Endothelial cell of umbilical vein (primary cell): ENCODE data around the gene EEF1AKMT1.

Source experiments
- EZH2 ChIP-seq: IDR thresholded peaks from 2 replicates; pipeline ENCODE4 v1.6.1; 2012; ENCODE audit warnings: borderline replicate concordance, low read depth, mild to moderate bottlenecking, moderate library complexity, low read length, inconsistent platforms; ENCODE audit not compliant: severe bottlenecking
- GATA2 ChIP-seq: IDR thresholded peaks from 2 replicates; pipeline ENCODE4 v1.7.0; 2011; ENCODE audit warnings: low read depth, mild to moderate bottlenecking, moderate library complexity, mixed read lengths, low read length; ENCODE audit not compliant: insufficient read length, insufficient read depth
- POLR2A ChIP-seq: IDR thresholded peaks from 2 replicates; pipeline ENCODE4 v1.6.1; 2012; ENCODE audit warnings: low read depth, mild to moderate bottlenecking, control low read depth, low read length
- TF ChIP-seq, protein P1 (sequence below), 2 donors: IDR thresholded peaks; 1 replicate in 1 of 2; 2 replicates in 1 of 2; pipeline ENCODE4 v1.5.1; 2011; ENCODE audit warnings: low read length in 2 of 2, mild to moderate bottlenecking in 2 of 2, moderate library complexity in 2 of 2, control low read depth in 1 of 2, inconsistent platforms in 1 of 2, low read depth in 1 of 2; ENCODE audit not compliant: insufficient read depth in 1 of 2; ENCODE audit errors: extremely low read depth in 1 of 2

DNA sequence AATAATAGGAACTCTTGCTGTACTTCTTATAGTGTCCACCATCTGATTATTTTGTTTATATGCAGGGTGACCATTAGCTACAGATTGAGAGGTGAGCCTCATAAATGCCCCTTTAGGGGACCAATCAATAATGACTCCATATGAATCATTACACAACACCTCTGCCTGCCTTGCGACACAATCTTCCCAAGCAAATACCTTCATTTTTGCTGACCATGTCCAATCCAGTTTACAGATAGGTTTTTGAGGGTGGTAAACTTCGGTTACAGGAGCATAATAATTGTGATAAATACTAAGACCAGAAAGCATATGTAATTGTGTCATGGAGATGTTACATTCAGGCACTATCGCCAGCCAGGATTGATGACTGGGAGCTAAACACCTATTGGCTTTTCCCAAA, 93.9 kb downstream of the EEF1AKMT1 start:
- TF ChIP-seq, protein P1, sequence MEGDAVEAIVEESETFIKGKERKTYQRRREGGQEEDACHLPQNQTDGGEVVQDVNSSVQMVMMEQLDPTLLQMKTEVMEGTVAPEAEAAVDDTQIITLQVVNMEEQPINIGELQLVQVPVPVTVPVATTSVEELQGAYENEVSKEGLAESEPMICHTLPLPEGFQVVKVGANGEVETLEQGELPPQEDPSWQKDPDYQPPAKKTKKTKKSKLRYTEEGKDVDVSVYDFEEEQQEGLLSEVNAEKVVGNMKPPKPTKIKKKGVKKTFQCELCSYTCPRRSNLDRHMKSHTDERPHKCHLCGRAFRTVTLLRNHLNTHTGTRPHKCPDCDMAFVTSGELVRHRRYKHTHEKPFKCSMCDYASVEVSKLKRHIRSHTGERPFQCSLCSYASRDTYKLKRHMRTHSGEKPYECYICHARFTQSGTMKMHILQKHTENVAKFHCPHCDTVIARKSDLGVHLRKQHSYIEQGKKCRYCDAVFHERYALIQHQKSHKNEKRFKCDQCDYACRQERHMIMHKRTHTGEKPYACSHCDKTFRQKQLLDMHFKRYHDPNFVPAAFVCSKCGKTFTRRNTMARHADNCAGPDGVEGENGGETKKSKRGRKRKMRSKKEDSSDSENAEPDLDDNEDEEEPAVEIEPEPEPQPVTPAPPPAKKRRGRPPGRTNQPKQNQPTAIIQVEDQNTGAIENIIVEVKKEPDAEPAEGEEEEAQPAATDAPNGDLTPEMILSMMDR (IDR thresholded peaks at IDR 0.05; ENCODE audit: extremely low read depth in 1 of 2, insufficient read depth in 1 of 2, low read depth in 1 of 2, low read length in 2 of 2): no peak
- no peak for TF ChIP-seq GATA2
- TF ChIP-seq EZH2: no peak
- no peak for TF ChIP-seq POLR2A
